HG02938 (cell line): ENCODE results near the gene C2orf74.

Source experiments
- ATAC-seq: cut with Tn5 transposase; IDR thresholded peaks from one replicate; pipeline ENCODE4 v1.9.1; 2021; ENCODE audit warnings: mild to moderate bottlenecking, moderate library complexity; ENCODE audit not compliant: unreplicated experiment

The C2orf74 gene

GRCh38 chr2:61210332-61210981 is 48.5 kb downstream of the C2orf74 start:
- no peak for ATAC-seq

GRCh38 chr2:61214171-61214570 is 52.2 kb downstream of the C2orf74 start:
- ATAC-seq, result no peak
